ENCODE results near the gene FGD3. TPM values are rescaled to one million over a fixed set of nuclear protein-coding genes. Genes with fewer than 3 reads are reported as not detected.

FGD3 gene
- total RNA-seq, 1 donor from 2014 or later = 0.46 TPM

DNA sequence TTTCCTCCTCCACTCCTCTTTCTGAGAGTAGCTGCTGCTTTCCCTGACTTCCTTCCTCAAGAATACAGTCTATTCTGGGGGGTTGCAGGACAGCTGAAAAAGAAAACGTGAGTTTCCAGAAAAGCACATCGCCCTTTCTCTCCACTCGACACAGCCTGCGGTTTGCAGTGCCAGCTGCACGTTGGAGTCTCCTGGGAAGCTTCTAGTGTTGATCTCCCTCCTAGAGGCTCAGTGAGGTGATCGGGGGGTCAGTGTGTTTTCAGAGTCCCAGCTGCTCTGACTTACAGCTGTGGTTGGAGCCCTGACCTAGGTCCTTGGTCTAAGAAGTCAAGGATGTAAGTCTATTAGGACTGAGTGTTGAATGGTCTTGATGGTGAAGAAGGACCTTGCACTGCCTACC lies 86.2 kb downstream of the FGD3 start:
- H3K36me3 ChIP-seq (ENCODE audit: control insufficient read depth, insufficient read depth, low read length) = no peaks in the 10 kb centered on the region
- TF ChIP-seq CTCF (IDR thresholded peaks at IDR 0.05; ENCODE audit: insufficient read depth, low read length, poor library complexity, severe bottlenecking) = no peak
- DNase-seq (ENCODE audit: low read depth) = no peak
- H3K27me3 ChIP-seq (ENCODE audit: control insufficient read depth, insufficient read depth, low read length) = peaks cover 10% of the 10 kb centered on the region
- H3K4me3 ChIP-seq (ENCODE audit: low read depth, low read length) = no peak overlapping the region

GRCh38 chr9:93035106-93035660 lies 87.9 kb downstream of the FGD3 start:
- TF ChIP-seq CTCF (IDR thresholded peaks at IDR 0.05; ENCODE audit: insufficient read depth, low read length, poor library complexity, severe bottlenecking) = no peak
- H3K27me3 ChIP-seq (ENCODE audit: control insufficient read depth, insufficient read depth, low read length) = peaks cover 10% of the 10 kb centered on the region
- no peak for DNase-seq (ENCODE audit: low read depth)
- H3K36me3 ChIP-seq (ENCODE audit: control insufficient read depth, insufficient read depth, low read length) = no peaks in the 10 kb centered on the region
- H3K4me3 ChIP-seq (ENCODE audit: low read depth, low read length) = no peak overlapping the region

DNA sequence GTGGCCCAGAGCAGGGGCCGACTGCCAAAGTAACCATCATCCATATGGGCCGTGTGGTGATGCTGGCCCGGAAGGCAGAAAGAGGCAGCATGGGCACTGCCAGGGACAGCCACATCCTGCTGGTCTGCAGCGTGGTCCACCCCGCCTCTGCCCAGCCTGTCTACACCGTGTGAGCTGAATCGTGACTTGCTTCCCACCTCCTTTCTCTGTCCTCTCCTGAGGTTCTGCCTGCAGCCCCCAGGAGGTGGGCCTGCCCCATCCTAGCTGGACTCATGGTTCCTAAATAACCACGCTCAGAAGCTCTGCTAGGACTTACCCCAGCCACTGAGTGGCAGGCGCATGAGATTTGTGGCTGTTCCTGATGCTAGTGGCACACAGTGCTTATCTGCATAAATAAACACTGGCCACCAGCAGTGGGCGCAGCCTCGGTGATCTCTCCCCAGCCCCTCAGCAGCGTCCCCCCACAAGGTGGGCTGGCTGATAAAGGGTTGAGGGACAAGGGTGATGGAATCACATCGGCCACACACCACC lies 88.6 kb downstream of the FGD3 start:
- TF ChIP-seq CTCF (IDR thresholded peaks at IDR 0.05; ENCODE audit: insufficient read depth, low read length, poor library complexity, severe bottlenecking) = no peak
- Histone ChIP-seq H3K4me3 (ENCODE audit: low read depth, low read length) (no peak overlapping the region), H3K36me3 (ENCODE audit: control insufficient read depth, insufficient read depth, low read length) (no peaks in the 10 kb centered on the region), H3K27me3 (ENCODE audit: control insufficient read depth, insufficient read depth, low read length) (peaks cover 10% of the 10 kb centered on the region)
- no peak for DNase-seq (ENCODE audit: low read depth)

- H3K4me3 ChIP-seq (ENCODE audit: low read depth, low read length) = no peak overlapping the region
- no peak for DNase-seq (ENCODE audit: low read depth)
- TF ChIP-seq CTCF (IDR thresholded peaks at IDR 0.05; ENCODE audit: insufficient read depth, low read length, poor library complexity, severe bottlenecking) = no peak
- H3K27me3 ChIP-seq (ENCODE audit: control insufficient read depth, insufficient read depth, low read length) = peaks cover 10% of the 10 kb centered on the region
- no peaks in the 10 kb centered on the region for H3K36me3 ChIP-seq (ENCODE audit: control insufficient read depth, insufficient read depth, low read length)
Measured at GRCh38 chr9:93036887-93037475, 89.7 kb downstream of the FGD3 start.

DNA sequence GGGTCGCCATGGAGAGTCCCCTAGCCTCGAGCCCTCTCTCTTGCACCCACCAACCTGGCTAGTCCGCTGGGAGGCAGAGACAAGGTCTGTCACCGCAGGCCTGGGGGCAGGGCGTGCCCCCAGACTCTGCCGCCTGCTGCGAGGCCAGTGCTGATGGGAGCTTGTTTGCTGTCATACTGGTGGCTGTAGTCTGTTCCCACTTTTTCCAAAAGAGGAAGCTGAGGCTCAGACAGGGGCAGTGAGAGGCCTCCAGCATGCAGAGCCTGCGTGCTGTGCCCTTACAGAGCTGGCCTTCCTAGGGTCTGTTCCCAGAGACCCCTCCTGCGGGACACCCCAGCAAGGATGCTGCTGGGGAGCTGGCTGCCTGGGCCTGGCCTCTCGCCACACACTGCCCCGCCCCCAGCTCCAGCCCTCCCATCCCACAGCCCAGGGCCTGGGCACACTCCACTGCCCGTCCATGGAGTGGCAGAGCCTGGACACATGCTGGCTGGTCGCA lies 90.2 kb downstream of the FGD3 start:
- DNase-seq (ENCODE audit: low read depth) = no peak
- H3K36me3 ChIP-seq (ENCODE audit: control insufficient read depth, insufficient read depth, low read length) = no peaks in the 10 kb centered on the region
- no peak overlapping the region for H3K4me3 ChIP-seq (ENCODE audit: low read depth, low read length)
- peaks cover 10% of the 10 kb centered on the region for H3K27me3 ChIP-seq (ENCODE audit: control insufficient read depth, insufficient read depth, low read length)
- TF ChIP-seq CTCF (IDR thresholded peaks at IDR 0.05; ENCODE audit: insufficient read depth, low read length, poor library complexity, severe bottlenecking) = no peak

All from kidney epithelial cell (primary cell).